ENCODE results near the gene MEG3.

Gene MEG3

GRCh38 chr14:100825713-100826331 is at the start of gene MEG3:
Gene MEG3 (plus strand): TSS chr14:100826118.
- DNase-seq, result peak; percentile 21

- DNase-seq, result no peak
These were observed 49.1 kb upstream of the MEG3 start for GRCh38 chr14:100776681-100777365.

- DNase-seq, result no peak
These were observed 48.5 kb upstream of the MEG3 start for GRCh38 chr14:100777366-100777817.

- no peak for DNase-seq
These were observed 47.9 kb upstream of the MEG3 start for GRCh38 chr14:100777818-100778525.

GRCh38 chr14:100778526-100778882 is 47.4 kb upstream of the MEG3 start:
- DNase-seq, result no peak

- no peak for DNase-seq
These were observed 46.8 kb upstream of the MEG3 start for GRCh38 chr14:100778951-100779690.

GRCh38 chr14:100779691-100780080 is 46.2 kb upstream of the MEG3 start:
- no peak for DNase-seq

GRCh38 chr14:100780246-100780645 is 45.7 kb upstream of the MEG3 start:
- DNase-seq, result no peak

- no peak for DNase-seq
These were observed 45.1 kb upstream of the MEG3 start for GRCh38 chr14:100780646-100781355.

- DNase-seq, result no peak
These were observed 44.0 kb upstream of the MEG3 start for GRCh38 chr14:100781952-100782351.

- no peak for DNase-seq
These were observed 43.2 kb upstream of the MEG3 start for GRCh38 chr14:100782516-100783320.

GRCh38 chr14:100783630-100784370 is 42.1 kb upstream of the MEG3 start:
- DNase-seq, result no peak

- no peak for DNase-seq
These were observed 41.2 kb upstream of the MEG3 start for GRCh38 chr14:100784523-100785337.

GRCh38 chr14:100785338-100785615 is 40.6 kb upstream of the MEG3 start:
- DNase-seq, result no peak

GRCh38 chr14:100785626-100786025 is 40.3 kb upstream of the MEG3 start:
- no peak for DNase-seq

GRCh38 chr14:100786131-100786530 is 39.8 kb upstream of the MEG3 start:
- DNase-seq, result peak; percentile 43

- no peak for DNase-seq
These were observed 39.2 kb upstream of the MEG3 start for GRCh38 chr14:100786576-100787219.

GRCh38 chr14:100787659-100788058 is 38.3 kb upstream of the MEG3 start:
- no peak for DNase-seq

GRCh38 chr14:100788517-100788916 is 37.4 kb upstream of the MEG3 start:
- no peak for DNase-seq

- no peak for DNase-seq
These were observed 37.0 kb upstream of the MEG3 start for GRCh38 chr14:100788942-100789341.
